ENCODE data around the gene ANKRD13A. TPM values are rescaled to one million over a fixed set of nuclear protein-coding genes. Genes with fewer than 3 reads are reported as not detected.

ANKRD13A gene
- total and polyA plus RNA-seq, 2 of the 13 experiments (the other 11 are each of a cell fraction or from before 2014, with no cell fraction given), result 34.1 to 41.6 TPM

DNA sequence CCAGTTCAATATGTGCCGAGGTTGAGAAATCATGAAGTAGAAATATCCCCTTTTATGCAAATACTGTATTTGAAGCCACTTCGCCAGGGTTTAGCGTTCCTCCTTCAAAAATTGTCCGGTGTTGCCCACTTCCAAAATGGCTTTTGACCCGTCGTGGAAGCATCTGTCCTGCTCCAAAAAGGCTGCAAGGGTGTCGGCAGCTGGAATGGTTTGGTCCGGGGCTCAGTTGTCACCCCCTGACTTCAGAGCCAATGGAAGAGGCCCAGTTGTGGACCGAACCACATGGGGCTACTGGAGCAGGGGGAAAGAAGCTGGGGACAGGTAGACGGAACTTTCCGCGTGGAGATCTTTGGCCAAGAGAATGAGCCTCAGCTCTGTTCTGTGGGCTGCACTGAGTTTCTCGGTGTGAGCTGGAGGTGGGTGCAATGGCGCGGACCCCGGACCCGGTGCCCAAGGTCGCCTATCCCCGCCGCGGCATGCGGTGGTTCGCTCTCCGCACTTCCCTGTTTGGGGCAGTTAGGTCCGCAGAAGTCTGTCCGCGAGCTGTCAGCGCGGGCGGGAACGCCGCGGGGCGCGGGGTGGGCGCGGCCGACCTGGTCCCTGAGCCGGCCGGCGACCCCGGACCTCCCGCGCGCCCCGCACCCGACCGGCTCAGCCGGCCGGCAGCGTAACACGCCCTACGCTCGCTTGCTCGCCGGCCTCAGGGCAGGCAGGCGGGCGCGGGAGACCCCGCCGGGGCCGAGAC lies at the start of gene ANKRD13A (continued):
- no peak for TF ChIP-seq LBX2 (CRISPR knock-in tag; IDR thresholded peaks at IDR 0.05; ENCODE audit: borderline replicate concordance)
- TF ChIP-seq NONO (IDR thresholded peaks at IDR 0.05), result peak; percentile 98; the same call in 1 of the 2 replicates
- peak; percentile 82 for TF ChIP-seq NONO (CRISPR knock-in tag; conservative IDR thresholded peaks at IDR 0.05)
- no peak for TF ChIP-seq ZNF546 (CRISPR knock-in tag; conservative IDR thresholded peaks at IDR 0.05)
- TF ChIP-seq, protein P1, sequence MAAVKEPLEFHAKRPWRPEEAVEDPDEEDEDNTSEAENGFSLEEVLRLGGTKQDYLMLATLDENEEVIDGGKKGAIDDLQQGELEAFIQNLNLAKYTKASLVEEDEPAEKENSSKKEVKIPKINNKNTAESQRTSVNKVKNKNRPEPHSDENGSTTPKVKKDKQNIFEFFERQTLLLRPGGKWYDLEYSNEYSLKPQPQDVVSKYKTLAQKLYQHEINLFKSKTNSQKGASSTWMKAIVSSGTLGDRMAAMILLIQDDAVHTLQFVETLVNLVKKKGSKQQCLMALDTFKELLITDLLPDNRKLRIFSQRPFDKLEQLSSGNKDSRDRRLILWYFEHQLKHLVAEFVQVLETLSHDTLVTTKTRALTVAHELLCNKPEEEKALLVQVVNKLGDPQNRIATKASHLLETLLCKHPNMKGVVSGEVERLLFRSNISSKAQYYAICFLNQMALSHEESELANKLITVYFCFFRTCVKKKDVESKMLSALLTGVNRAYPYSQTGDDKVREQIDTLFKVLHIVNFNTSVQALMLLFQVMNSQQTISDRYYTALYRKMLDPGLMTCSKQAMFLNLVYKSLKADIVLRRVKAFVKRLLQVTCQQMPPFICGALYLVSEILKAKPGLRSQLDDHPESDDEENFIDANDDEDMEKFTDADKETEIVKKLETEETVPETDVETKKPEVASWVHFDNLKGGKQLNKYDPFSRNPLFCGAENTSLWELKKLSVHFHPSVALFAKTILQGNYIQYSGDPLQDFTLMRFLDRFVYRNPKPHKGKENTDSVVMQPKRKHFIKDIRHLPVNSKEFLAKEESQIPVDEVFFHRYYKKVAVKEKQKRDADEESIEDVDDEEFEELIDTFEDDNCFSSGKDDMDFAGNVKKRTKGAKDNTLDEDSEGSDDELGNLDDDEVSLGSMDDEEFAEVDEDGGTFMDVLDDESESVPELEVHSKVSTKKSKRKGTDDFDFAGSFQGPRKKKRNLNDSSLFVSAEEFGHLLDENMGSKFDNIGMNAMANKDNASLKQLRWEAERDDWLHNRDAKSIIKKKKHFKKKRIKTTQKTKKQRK (IDR thresholded peaks at IDR 0.05; ENCODE audit: low read length), result no peak
- no peak for TF ChIP-seq HDAC6 (IDR thresholded peaks at IDR 0.05; ENCODE audit: low read depth, low read length)
- peak; percentile 49; the same call in 1 of the 2 replicates for TF ChIP-seq RXRB (CRISPR knock-in tag; IDR thresholded peaks at IDR 0.05; ENCODE audit: borderline replicate concordance)
- peak; percentile 73 for TF ChIP-seq BRD4 (CRISPR knock-in tag; IDR thresholded peaks at IDR 0.05)
- peak; percentile 68 for TF ChIP-seq ZEB1 (IDR thresholded peaks at IDR 0.05; ENCODE audit: insufficient replicate concordance, low read depth)
- no peak for TF ChIP-seq PRMT3 (CRISPR knock-in tag; IDR thresholded peaks at IDR 0.05; ENCODE audit: borderline replicate concordance, low read depth)
- TF ChIP-seq FOXA1 (IDR thresholded peaks at IDR 0.05), result no peak
- no peak for TF ChIP-seq FOXA1 (CRISPR knock-in tag; IDR thresholded peaks at IDR 0.05)
- TF ChIP-seq, protein P2, sequence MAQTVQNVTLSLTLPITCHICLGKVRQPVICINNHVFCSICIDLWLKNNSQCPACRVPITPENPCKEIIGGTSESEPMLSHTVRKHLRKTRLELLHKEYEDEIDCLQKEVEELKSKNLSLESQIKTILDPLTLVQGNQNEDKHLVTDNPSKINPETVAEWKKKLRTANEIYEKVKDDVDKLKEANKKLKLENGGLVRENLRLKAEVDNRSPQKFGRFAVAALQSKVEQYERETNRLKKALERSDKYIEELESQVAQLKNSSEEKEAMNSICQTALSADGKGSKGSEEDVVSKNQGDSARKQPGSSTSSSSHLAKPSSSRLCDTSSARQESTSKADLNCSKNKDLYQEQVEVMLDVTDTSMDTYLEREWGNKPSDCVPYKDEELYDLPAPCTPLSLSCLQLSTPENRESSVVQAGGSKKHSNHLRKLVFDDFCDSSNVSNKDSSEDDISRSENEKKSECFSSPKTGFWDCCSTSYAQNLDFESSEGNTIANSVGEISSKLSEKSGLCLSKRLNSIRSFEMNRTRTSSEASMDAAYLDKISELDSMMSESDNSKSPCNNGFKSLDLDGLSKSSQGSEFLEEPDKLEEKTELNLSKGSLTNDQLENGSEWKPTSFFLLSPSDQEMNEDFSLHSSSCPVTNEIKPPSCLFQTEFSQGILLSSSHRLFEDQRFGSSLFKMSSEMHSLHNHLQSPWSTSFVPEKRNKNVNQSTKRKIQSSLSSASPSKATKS (CRISPR knock-in tag; IDR thresholded peaks at IDR 0.05), result no peak
- no peak for TF ChIP-seq GLI4 (CRISPR knock-in tag; IDR thresholded peaks at IDR 0.05; ENCODE audit: borderline replicate concordance)
- TF ChIP-seq HMGXB3 (CRISPR knock-in tag; IDR thresholded peaks at IDR 0.05; ENCODE audit: borderline replicate concordance), result no peak
- TF ChIP-seq ZNF350 (CRISPR knock-in tag; IDR thresholded peaks at IDR 0.05; ENCODE audit: borderline replicate concordance, low read depth), result peak; percentile 78; the same call in 1 of the 2 replicates
- 0 out of 2 replicates have a peak, but pooled peaks have one; percentile 68 for TF ChIP-seq ZFAT (CRISPR knock-in tag; conservative IDR thresholded peaks at IDR 0.05)
- peak; percentile 58; the same call in 1 of the 2 replicates for TF ChIP-seq ZNF792 (CRISPR knock-in tag; IDR thresholded peaks at IDR 0.05)
- TF ChIP-seq ZNF552 (CRISPR knock-in tag; IDR thresholded peaks at IDR 0.05; ENCODE audit: borderline replicate concordance), result no peak

Measured in HepG2 (cell line).